Measurements from ENCODE around the gene FBXO47.
"Not testable (repeated sequence)": the region's sequence is repeated elsewhere in the genome, so short reads cannot be mapped to it uniquely, and the experiment has no call there.

The FBXO47 gene

DNA sequence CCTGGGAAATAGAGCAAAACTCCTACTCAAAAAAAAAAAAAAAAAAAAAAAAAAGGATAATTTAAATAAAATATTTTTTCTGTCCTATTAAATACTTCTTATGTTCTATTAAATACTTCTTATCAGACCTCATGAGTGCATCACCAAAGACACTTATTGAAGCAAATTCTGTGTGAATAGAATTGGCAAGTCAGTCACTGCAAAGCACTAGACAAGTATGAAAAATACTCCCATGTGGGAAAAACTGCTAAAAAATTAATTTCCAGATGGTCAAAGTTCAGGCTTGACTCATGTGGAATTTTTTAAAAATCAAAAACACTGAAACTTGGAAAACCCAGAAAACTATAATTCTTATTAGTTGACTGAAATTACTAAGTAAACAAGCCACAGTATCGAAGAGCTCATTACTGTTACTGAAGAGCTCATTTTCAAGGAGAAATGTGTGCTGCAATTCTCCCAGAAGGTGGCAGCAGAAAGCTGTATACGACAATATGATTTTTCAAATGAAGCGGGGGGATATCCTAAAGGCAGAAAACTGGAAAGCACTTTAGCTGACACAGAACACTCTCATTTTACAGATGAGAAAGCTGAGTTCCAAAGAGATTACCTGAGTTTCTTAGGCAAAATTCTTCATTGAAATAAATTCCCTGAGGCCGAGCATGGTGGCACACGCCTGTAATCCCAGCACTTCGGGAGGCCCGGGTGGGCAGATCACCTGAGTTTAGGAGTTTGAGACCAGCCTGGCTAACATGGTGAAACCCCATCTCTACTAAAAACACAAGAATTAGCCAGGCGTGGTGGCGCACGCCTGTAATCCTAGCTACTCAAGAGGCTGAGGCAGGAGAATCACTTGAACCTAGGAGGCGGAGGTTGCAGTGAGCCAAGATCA lies 15.9 kb upstream of the FBXO47 start:
- TF ChIP-seq, protein P1, sequence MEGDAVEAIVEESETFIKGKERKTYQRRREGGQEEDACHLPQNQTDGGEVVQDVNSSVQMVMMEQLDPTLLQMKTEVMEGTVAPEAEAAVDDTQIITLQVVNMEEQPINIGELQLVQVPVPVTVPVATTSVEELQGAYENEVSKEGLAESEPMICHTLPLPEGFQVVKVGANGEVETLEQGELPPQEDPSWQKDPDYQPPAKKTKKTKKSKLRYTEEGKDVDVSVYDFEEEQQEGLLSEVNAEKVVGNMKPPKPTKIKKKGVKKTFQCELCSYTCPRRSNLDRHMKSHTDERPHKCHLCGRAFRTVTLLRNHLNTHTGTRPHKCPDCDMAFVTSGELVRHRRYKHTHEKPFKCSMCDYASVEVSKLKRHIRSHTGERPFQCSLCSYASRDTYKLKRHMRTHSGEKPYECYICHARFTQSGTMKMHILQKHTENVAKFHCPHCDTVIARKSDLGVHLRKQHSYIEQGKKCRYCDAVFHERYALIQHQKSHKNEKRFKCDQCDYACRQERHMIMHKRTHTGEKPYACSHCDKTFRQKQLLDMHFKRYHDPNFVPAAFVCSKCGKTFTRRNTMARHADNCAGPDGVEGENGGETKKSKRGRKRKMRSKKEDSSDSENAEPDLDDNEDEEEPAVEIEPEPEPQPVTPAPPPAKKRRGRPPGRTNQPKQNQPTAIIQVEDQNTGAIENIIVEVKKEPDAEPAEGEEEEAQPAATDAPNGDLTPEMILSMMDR (IDR thresholded peaks at IDR 0.05; ENCODE audit: low read depth, low read length): peak; percentile 64

DNA sequence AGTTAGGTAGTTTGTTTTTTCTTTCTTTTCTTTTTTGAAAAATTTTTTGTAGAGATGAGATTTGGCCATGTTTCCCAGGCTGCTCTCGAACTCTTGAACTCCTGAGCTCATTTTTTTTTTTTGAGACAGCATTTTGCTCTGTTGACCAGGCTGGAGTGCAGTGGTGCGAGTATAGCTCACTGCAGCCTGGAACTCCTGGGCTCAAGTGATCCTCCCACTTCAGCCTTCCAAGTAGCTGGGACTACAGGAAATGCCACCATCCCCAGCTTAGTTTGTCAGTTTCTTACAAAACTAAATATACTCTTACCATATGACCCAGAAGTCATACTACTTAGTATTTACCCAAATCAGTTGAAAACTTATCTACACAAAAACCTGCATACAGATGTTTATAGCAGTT lies 14.4 kb upstream of the FBXO47 start:
- Histone ChIP-seq H3K36me3 (no peaks in the 10 kb centered on the region), H3K27ac (no peak overlapping the region), H3K4me3 (ENCODE audit: low read depth, low read length) (no peak overlapping the region), H3K27me3 (ENCODE audit: insufficient read depth, low read depth, severe bottlenecking) (no peaks in the 10 kb centered on the region), H3K9me3 (ENCODE audit: severe bottlenecking) (no peaks in the 10 kb centered on the region)
- TF ChIP-seq, protein P1 (IDR thresholded peaks at IDR 0.05; ENCODE audit: low read depth, low read length): no peak
- DNase-seq: no peak

More for the DNA sequence above, 15.9 kb upstream of the FBXO47 start:
- peak; percentile 49 for DNase-seq
- Histone ChIP-seq H3K4me3 (ENCODE audit: low read depth, low read length) (no peak overlapping the region), H3K9me3 (ENCODE audit: severe bottlenecking) (no peaks in the 10 kb centered on the region), H3K36me3 (no peaks in the 10 kb centered on the region), H3K27me3 (ENCODE audit: insufficient read depth, low read depth, severe bottlenecking) (no peaks in the 10 kb centered on the region), H3K27ac (no peak overlapping the region)

- no peak for DNase-seq
- H3K4me3 ChIP-seq (ENCODE audit: low read depth, low read length): no peak overlapping the region
Observed at GRCh38 chr17:38980490-38981217, 13.5 kb upstream of the FBXO47 start.

DNA sequence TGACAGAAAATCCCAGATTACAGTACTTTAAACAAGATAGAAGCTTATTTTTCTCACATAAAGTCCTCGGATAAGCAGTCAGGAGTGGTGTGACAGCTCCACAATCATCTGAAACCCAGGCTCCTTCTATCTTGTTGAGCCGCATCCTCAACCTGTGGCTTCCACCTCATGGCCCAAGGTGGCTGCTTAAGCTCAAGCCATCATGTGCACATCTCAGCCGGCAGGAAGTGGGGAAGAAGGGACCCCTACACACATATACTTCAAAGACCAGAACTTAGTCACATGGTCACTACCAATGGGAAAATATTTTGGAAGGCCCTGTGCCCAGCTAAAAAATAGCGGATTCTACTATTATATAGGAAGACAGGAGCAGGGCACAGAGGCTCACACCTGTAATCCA lies 11.0 kb upstream of the FBXO47 start:
- no peaks in the 10 kb centered on the region for H3K9me3 ChIP-seq (ENCODE audit: severe bottlenecking)
- no peaks in the 10 kb centered on the region for H3K36me3 ChIP-seq
- no peak for DNase-seq
- TF ChIP-seq, protein P1 (IDR thresholded peaks at IDR 0.05; ENCODE audit: low read depth, low read length): no peak
- H3K27ac ChIP-seq: no peak overlapping the region
- no peak overlapping the region for H3K4me3 ChIP-seq (ENCODE audit: low read depth, low read length)
- H3K27me3 ChIP-seq (ENCODE audit: insufficient read depth, low read depth, severe bottlenecking): no peaks in the 10 kb centered on the region

More at GRCh38 chr17:38980490-38981217, 13.5 kb upstream of the FBXO47 start:
- TF ChIP-seq, protein P1 (IDR thresholded peaks at IDR 0.05; ENCODE audit: low read depth, low read length): no peak
- no peaks in the 10 kb centered on the region for H3K36me3 ChIP-seq
- no peak overlapping the region for H3K27ac ChIP-seq
- no peaks in the 10 kb centered on the region for H3K27me3 ChIP-seq (ENCODE audit: insufficient read depth, low read depth, severe bottlenecking)
- H3K9me3 ChIP-seq (ENCODE audit: severe bottlenecking): no peaks in the 10 kb centered on the region

DNA sequence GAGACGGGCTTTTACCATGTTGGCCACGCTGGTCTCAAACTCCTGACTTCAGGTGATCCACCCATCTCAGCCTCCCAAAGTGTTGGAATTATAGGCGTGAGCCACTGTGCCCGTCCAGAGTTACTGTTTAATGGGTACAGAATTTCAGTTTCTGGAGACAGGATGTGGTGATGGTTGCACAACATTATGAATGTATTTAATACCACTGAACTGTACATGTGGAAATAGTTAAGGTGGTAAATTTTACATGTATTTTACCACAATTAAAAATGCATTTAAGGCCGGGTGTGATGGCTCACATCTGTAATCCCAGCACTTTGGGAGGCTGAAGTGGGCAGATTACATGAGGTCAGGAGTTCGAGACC lies 9.0 kb upstream of the FBXO47 start:
- not testable (repeated sequence) for H3K9me3 ChIP-seq (ENCODE audit: severe bottlenecking); H3K27me3 ChIP-seq (ENCODE audit: insufficient read depth, low read depth, severe bottlenecking); H3K36me3 ChIP-seq; H3K4me3 ChIP-seq (ENCODE audit: low read depth, low read length); H3K27ac ChIP-seq; DNase-seq

DNA sequence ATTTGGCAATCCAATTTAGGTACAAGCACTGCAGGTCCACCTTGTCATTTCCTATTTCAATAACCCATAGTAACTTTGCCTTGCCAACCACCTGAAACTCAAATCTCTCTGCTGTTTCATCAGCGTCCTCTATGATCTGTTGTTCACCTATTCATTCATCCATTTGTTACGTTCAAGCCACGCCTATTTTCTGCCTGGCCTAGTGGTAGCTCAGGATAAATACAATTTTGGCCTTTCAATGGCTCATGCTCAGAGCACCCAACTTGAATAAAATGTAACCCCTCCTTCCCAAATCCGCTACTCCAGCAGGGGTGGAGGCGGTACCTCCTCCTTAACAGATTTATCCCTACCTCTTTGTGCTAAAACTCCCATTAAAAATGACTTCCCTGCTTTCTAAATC lies 3.6 kb upstream of the FBXO47 start:
- Histone ChIP-seq H3K36me3 (no peaks in the 10 kb centered on the region), H3K27me3 (ENCODE audit: insufficient read depth, low read depth, severe bottlenecking) (no peaks in the 10 kb centered on the region), H3K9me3 (ENCODE audit: severe bottlenecking) (no peaks in the 10 kb centered on the region), H3K4me3 (ENCODE audit: low read depth, low read length) (no peak overlapping the region), H3K27ac (no peak overlapping the region)
- TF ChIP-seq, protein P1 (IDR thresholded peaks at IDR 0.05; ENCODE audit: low read depth, low read length): no peak
- DNase-seq: no peak
